Measurements from ENCODE around the gene HIF1A.
"Not testable (repeated sequence)": the region's sequence is repeated elsewhere in the genome, so short reads cannot be mapped to it uniquely, and the experiment has no call there.

Gene HIF1A

DNA sequence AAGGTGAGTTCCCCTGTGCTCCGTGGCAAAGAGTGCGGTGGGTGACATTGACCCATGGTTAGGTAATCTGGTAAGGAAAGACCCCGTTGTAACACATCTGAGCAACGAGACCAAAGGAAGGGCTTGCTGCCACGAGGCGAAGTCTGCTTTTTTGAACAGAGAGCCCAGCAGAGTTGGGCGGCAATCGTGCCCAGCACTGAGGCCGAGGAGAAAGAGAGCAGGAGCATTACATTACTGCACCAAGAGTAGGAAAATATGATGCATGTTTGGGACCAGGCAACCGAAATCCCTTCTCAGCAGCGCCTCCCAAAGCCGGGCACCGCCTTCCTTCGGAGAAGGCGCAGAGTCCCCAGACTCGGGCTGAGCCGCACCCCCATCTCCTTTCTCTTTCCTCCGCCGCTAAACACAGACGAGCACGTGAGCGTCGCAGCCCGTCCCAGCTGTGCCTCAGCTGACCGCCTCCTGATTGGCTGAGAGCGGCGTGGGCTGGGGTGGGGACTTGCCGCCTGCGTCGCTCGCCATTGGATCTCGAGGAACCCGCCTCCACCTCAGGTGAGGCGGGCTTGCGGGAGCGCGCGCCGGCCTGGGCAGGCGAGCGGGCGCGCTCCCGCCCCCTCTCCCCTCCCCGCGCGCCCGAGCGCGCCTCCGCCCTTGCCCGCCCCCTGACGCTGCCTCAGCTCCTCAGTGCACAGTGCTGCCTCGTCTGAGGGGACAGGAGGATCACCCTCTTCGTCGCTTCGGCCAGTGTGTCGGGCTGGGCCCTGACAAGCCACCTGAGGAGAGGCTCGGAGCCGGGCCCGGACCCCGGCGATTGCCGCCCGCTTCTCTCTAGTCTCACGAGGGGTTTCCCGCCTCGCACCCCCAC lies at the start of gene HIF1A:
TSS of gene HIF1A (plus strand) at position 684 of the 865 bp plus-strand sequence. CDS start 292 bp downstream, outside the sequence.
- peak; percentile 100 for DNase-seq (ENCODE audit: low read depth)

GRCh38 chr14:61646366-61647116 lies 48.8 kb upstream of the HIF1A start:
- peak; percentile 60 for DNase-seq (ENCODE audit: low read depth)

DNA sequence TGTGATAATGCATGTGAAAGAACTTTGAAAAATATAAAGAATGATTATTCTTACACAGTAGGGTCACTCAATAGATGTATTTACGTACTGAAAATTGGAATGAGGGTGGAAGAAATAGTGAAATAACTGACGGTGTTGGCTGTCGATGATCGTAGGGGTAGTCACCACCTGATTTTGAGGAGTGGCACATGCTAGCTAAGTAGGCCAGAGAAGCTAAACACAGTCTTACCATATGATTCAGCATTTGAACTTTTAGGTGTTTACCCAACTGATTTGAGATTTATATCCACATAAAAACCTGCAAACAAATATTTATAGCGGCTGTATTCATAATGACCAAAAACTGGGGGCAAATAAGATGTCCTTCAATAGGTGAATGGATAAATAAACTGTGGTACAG lies 47.6 kb upstream of the HIF1A start:
- DNase-seq (ENCODE audit: low read depth): no peak

- DNase-seq (ENCODE audit: low read depth): no peak
Measured at GRCh38 chr14:61648377-61648776, 46.9 kb upstream of the HIF1A start.

- DNase-seq (ENCODE audit: low read depth): no peak
Measured at GRCh38 chr14:61649283-61649682, 46.0 kb upstream of the HIF1A start.

- no peak for DNase-seq (ENCODE audit: low read depth)
Measured at GRCh38 chr14:61651355-61651754, 44.0 kb upstream of the HIF1A start.

DNA sequence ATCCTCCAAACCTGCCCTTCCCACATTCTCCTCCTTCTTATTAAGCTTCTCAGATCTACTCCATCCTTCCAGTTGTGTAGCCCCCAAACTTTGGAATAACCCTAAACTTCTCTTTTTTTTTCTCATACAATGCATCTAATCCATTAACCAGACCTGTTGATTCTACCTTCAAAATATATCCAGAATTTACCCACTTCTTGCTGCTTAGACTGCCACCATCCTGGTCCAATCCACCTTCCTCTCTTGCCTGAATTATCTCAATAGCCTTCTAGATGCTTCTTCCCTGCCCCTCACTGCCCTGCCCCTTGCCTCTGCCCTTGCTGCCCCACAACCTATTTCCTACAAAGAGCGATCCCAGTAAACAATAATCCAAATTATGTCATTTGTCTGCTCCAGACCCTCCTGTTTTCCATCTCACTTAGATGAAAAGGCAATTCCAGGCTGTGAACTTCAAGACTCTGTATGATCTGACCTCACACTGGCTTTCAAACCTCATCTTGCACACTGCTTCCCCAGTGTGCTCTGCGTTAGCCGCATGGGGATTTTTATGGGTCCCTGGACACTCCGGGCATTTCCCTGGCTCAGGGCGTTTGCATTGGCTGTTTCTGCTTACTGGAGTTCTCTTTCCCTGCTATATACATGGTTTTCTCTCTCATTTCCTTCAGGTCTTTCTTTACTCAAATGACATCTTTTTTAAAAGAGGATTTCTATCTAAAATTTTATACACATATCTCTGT lies 42.6 kb upstream of the HIF1A start:
- DNase-seq (ENCODE audit: low read depth): no peak

- DNase-seq (ENCODE audit: low read depth): peak; percentile 33
Measured at GRCh38 chr14:61653507-61653906, 41.8 kb upstream of the HIF1A start.

GRCh38 chr14:61654026-61654425 lies 41.3 kb upstream of the HIF1A start:
- DNase-seq (ENCODE audit: low read depth): no peak

DNA sequence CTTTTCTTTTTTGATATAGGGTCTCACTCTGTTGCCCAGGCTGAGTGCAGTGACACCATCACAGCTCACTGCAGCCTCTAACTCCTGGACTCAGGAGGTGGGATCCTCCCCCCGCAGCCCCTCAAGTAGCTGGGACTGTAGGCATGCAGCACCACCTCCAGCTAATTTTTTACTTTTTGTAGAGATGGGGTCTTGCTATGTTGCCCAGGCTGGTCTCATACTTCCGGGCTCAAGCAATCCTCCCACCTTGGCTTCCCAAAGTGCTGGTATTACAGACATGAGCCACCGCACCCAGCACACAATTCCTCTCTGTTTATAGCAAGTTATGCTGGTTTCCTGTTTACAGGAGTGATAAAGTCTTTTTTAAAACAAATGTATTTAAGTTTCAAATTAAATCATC lies 39.5 kb upstream of the HIF1A start:
- DNase-seq (ENCODE audit: low read depth): no peak

- no peak for DNase-seq (ENCODE audit: low read depth)
Measured at GRCh38 chr14:61656341-61656740, 39.0 kb upstream of the HIF1A start.

GRCh38 chr14:61658111-61658510 lies 37.2 kb upstream of the HIF1A start:
- DNase-seq (ENCODE audit: low read depth): not testable (repeated sequence)

DNA sequence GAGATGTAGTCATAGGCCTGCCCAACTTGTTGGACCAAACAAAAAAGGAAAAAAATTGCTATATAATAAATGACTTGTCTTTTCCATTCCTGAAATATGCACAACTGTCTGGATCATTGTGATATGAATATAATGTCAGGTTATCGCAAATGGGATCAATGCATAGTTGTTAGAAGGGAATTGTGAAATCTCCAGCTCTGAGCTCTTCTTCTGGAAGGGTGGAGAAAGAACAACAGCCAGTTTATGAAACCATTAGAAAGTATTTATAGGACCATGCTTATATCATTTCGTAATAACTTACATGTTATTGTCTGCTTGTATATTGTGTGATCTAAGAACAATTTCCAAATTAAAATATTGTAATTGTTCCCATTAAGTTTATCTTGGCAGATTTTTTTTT lies 35.7 kb upstream of the HIF1A start:
- peak; percentile 58 for DNase-seq (ENCODE audit: low read depth)

GRCh38 chr14:61661471-61662400 lies 33.6 kb upstream of the HIF1A start:
- DNase-seq (ENCODE audit: low read depth): peak; percentile 43

GRCh38 chr14:61662437-61663311 lies 32.6 kb upstream of the HIF1A start:
- DNase-seq (ENCODE audit: low read depth): peak; percentile 67

DNA sequence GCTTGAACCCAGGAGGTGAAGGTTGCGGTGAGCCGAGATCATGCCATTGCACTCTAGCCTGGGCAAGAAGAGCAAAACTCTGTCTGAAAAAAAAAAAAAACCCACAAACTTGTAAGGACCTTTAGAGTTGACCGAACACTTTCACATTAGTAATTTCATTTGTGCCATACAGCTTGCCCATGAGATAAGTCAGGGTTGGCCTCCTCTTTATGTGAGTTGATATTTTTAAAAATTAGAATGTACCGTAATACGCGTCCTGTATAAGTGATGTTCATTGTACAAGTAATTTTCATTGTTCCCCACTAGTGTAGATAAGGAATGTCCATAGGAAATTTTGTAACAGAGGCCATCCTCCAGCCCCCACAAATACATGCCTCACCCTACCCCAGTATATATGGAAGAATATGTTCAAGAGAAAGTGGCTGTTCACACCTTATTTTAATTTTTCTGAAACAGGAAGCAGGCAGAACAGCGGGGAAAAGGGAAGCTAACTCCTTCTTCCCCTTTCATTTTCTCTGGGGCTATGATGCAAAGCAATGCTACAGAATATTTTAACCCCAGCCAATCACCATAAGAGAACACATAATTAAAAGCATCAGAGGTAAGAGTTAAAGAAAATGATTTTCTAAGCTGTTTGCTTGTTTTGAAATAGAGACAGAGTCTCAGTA lies 31.9 kb upstream of the HIF1A start:
- DNase-seq (ENCODE audit: low read depth): peak; percentile 16

DNA sequence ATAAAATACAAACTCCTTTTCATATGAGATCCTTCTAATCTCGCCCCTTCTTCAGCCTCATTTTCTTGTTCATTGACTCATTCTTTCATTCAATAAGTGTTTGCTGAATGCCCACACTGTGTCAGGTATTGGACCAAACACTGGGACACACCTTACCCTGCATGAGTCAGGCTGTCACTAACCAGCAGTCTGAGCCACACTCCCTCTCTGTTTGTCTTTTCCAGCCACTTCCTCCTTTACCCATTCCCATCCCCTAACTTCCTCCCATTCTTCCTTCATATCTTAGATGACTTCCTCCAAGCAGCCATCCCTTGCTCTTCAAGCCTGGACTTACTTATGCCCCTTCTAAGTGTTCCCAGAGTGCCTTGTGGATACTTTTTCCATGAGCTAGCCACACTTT lies 27.0 kb upstream of the HIF1A start:
- no peak for DNase-seq (ENCODE audit: low read depth)

GRCh38 chr14:61670576-61670975 lies 24.7 kb upstream of the HIF1A start:
- no peak for DNase-seq (ENCODE audit: low read depth)

DNA sequence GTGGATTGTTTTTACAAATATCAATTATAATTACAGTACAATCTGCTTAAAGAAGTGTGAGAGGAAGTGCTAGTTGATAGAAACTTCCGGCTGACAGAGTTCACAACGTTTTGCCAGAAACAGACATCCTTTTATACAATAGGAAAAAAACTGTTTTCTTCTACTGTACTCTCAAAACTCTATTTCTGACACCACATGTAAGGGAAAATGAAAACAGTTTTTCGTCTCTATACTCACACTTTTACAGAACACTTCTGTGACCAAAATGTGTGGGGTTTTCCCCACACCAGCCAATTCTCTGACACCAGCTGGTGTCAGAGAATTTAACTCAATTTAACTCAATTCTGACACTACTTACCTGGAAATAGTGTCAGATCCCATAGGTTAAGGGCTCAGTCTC lies 24.2 kb upstream of the HIF1A start:
- no peak for DNase-seq (ENCODE audit: low read depth)

GRCh38 chr14:61672796-61673195 lies 22.5 kb upstream of the HIF1A start:
- no peak for DNase-seq (ENCODE audit: low read depth)
